ENCODE results near the gene COX7A2L.
"Not testable (repeated sequence)": the region's sequence is repeated elsewhere in the genome, so short reads cannot be mapped to it uniquely, and the experiment has no call there.

The COX7A2L gene

DNA sequence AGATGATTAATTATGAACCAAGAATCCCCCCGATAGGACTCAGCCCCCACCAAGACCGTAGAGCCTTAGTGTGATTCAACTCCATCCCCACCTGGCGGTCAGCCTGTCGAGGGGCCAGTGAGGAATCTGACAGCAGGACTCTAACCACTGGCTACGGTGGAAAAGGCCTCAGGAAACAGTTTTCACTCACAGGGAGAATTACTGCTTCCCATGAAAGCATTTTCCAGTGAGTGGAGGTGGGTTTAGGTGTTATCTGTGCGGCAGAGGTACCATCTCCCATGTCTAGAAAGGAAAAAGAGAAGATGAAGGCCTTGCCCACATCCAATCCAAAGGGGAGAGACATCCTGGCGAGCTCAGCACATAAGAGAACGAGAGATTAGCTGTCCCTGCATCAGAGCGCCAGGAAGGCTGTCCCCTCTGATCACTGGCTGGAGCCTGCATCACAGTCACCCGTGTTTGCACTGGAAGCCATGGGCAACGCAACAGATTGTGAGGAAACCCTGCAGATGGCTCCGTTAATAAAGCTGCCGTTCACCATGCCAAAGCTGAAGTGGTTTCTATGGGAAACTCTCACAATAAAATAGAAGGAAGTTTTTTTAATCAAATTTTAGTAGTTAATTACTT lies 22.3 kb downstream of the COX7A2L start:
- DNase-seq, result no peak

DNA sequence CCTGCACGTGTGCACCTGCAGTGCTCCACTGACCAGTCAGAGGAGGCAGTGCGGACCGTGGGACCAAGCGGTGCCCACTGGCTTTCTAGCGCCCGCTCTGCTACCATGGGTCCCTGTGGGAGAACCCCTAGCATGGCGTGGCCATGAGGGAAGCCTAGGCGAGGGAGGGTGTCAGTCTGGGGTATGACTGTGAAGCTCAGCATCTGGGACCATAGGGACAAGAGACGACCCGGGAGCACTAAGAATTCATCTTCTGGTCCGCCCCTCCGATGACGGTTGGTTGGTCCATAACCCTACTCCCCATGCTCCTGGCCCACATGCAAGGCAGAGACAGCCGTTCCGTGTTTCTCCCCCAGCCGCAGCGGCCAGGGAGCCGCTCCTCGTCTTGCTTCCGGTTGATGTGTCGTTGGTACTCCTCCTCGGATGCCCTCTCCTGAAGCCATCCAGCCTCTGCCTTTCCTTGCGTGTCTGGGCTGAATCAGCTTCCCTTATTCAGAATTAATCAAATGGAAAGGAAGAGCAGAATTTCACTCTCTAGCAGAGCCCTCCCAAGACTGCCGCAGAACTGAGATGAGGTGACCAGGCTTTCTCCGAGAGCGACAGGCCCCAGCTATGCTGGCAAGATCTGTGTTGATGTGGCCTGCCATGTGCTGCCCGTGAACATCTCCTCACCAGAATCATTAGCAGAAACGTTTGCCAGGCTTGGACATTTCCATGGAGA lies 23.0 kb downstream of the COX7A2L start:
- DNase-seq, result no peak

DNA sequence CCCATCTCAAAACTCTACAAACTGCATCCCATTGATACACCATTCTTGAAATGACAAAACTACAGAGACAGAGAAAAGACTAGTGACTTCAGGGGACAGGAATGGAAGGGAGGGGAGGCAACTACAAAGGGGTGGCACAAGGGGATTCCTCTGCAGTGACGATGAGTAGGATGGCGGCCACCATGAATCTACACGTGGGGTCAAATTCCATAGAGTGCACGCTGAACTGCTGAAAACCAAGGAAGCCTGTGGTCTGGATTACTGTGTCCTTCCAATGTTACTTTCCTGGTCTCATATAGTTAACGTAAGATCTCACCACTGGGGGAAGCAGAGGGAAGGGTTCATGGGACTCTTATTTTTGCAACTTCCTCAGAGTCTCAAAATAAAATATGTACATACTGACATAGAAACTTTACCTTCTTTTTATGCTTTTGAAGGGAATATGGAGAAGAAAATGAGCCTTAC lies 23.6 kb downstream of the COX7A2L start:
- DNase-seq, result no peak

DNA sequence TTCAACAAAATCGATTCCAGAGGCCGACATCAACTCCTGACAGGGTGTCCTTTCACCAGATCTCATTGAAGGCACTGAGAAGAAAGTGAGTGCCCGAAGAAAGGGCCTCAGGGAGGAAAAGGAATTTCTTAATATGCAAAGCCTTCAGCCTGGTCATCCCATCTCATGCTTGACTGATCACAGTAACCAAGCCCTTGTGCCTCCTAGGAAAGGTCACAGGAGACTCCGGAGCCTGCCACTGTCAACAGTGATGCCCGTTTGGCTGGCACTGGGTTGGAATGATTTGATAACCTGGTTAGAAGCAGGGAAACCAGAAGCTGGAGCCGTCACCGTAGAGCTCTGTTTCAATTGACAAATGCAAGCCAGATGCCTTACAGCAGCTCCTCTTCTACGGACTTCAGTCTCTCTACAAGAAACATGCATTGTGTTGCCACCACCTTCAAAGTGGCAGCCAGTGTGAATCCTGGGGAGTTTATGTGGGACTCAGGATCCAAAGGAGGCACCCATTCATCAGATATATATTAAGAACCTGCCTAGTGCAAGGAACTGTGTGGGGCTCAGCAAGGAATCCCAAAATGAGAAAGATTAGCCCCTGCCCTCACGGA lies 24.6 kb downstream of the COX7A2L start:
- no peak for DNase-seq

DNA sequence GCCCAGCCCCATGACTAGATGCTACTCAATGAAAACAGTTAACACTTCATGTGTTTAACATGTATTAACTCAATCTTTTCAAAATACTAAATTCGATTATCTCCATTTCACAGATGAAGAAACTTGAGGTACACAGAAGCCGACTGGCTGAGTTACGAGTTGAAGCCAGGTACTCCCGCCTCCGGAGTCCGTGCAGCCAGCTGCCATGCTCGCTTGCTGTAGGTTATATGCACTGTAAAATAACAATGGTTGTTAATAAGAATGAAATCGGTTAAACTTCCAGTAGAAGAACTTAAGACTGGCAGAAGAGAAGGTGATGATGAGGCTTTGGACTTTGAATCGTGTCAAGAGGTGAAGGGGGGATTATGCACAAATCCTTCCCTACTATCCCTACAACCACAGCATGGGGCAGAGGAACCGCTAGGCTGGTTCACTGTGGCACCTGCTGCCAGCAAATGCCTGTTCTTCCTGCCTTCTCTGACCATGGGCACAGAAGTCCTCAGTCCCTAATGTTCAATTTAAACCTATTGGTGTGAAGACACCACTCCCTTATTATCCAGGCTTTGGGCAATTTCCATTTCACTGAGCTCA lies 25.4 kb downstream of the COX7A2L start:
- no peak for DNase-seq

DNA sequence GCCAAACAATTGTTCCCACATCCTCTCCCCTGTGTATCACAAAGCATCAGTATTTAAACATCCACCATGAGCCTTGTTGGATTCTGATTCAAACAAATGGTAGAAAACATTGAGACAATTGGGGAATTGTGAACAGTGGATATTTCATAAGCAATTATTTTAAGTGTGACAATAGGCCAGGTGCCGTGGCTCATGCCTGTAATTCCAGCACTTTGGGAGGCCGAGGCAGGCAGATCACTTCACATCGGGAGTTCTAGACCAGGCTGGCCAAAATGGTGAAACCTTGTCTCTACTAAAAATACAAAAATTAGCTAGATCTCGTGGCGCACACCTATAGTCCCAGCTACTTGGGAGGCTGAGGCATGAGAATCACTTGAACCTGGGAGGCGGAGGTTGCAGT lies 26.2 kb downstream of the COX7A2L start:
- DNase-seq, result not testable (repeated sequence)

DNA sequence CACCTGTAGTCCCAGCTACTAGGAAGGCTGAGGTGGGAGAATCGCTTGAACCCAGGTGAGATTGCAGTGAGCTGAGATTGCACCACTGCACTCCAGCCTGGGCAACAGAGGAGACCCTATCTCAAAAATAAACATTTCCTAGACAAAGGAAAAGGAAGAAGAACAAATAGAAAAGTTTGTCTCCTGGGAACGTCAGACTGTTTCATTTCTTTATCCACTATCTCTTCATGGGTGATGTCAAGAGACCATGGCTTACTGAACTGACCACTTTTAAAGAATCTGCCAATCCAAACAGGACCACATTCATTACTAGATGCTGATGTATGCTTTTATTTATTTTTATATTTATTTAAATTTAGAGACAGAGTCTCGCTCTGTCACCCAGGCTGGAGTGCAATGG lies 26.8 kb downstream of the COX7A2L start:
- no peak for DNase-seq

DNA sequence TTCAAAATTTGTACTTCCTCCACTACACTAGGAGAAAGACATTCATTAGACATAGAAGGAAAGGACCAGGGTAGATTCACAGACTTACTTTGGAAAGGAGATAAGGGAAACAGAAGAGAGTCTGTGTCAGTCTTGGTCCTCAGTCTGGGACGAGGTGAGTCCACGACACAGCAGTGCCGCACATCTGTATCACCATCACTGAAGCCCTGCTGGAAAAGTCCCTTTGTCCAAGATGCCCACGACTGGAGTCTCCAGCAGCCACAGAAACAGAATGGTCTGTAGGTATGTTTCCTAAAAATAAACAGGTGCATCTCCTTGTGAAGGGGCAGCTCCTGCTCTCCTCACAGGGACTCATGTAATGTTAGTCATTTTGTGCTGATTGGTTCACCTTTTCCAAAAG lies 27.4 kb downstream of the COX7A2L start:
- no peak for DNase-seq

DNA sequence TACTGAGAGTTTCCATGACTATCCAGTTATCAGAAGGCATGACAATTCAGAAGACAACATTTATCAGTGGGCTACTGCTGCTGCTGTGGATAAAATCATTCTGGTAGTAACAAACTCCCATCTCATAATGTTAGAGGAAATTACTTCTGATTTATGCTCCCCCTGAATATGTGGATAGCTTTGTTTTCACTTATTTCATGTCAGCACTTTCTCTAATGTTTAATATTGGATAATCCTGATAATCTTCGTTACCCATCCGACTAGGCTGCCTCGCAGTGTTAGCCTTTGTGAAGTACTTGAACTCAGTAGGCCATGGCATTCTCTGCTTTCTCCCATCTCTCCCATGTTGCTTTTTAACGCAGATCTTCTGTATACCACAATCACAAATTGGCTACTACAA lies 28.4 kb downstream of the COX7A2L start:
- no peak for DNase-seq

DNA sequence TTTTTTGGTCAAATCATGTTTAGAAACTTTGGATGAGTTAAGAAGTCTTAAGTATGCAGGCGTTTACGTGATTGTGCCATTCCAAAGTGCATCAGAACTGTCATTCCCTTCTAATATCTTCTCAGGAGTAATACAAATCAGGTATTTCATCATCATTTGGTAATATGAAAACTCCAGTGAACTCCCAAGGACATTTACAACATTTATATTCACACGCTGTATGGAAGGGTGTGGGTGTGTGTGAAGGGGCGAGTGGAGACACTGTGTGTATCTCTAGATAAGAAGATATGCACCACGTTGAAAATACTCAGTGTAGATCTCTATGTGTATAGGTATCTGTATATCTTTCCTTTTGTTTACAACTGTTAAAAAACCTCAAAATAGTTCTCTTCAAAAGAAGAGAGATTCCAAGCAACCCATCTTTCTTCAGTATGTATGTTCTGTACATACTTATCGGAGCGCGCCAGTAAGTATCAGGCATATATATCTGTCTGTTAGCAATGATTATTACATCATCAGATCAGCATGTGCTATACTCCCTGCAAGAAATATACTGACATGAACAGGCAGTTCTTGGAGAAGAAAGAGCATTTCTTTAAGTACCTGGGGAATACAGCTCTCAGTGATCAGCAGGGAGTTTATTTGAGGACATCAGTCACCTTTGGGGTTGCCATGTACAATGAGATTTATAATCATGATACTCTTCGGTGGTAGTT lies 29.3 kb downstream of the COX7A2L start:
- no peak for DNase-seq

DNA sequence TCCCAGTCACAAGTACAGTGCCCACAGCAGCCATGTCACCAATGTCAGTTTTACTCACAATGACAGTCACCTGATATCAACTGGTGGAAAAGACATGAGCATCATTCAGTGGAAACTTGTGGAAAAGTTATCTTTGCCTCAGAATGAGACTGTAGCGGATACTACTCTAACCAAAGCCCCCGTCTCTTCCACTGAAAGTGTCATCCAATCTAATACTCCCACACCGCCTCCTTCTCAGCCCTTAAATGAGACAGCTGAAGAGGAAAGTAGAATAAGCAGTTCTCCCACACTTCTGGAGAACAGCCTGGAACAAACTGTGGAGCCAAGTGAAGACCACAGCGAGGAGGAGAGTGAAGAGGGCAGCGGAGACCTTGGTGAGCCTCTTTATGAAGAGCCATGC lies 31.3 kb downstream of the COX7A2L start:
- no peak for DNase-seq

DNA sequence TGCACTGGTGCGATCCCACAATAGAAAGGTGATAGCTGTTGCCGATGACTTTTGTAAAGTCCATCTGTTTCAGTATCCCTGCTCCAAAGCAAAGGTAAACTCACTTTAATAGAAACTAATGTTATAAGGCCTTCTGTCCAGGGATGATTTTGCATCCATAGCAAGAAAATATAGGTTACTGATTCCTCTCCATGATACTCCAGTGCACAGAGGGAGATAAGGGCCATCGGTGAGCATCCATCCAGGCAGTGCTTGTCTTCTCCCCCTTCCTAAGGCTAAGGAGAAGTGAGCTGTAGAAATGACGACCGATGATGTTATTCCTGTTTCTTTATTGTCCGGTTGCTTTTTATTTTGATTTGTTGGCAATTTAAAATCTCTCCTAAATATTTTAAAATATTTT lies 32.1 kb downstream of the COX7A2L start:
- DNase-seq, result no peak

DNA sequence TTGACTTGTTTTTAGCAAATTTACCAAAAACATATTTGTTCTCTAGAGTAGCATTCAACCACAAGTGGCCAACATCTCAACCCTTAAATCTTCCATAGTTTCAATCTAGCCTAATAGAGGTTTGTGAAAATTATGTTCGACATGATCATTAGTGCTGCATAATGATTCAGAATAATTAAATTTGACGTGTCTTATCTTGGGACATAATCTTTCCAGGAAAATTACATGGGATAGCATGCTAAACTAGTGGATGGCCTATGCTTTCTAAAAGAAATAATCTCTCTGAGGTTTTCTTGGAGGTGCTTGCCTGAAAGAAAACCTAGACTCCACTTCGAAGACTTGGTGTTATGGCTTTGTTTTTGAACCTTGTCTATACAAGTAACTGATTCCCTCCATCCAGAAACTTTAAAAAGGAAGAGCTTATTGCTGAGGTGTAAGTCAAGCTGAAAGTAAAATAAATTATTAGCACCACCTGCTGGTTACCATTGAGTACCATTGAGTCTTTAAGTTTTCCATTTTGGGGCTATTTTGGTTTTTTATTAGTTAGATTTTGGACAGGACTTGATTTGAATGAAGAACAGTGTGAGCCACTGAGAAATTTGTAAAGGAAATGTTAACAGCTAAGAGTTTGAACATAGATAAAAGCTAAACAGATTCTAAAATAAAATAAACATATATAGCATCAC lies 32.7 kb downstream of the COX7A2L start:
- peak; percentile 0 for DNase-seq

DNA sequence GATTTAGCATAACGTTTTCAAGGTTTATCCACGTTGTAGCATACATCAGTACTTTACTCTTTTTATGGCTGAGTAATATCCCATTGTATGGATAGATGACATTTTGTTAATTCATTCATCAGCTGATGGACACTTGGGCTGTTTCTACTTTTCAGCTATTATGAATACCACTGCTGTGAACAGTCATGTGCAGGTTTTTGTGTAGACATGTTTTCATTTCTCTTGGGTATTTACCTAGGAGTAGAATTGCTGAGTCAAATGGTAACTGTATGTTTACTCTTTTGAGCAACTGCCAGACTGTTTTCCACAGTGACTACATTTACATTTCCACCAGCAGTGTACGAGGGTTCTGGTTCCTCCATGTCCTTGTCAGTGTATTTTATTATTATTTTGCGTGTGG lies 33.9 kb downstream of the COX7A2L start:
- DNase-seq, result peak; percentile 7

DNA sequence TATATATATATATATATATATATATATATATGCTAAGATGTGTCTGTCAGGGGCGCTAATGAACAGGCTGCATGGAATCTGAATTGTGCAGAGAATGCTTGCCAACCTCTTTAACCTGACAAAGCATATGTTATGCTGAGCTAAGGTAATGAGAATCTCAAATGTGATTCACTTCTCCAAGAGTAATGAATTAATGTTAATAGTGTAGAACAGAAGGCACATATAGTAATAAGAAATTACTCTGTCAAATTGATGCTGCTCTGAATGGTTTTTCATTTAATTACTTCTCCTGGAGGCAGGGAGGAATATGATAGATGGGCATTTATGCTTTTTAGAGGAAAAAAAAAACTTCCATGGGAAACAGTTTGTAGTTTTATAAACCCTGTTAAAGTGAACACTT lies 35.4 kb downstream of the COX7A2L start:
- DNase-seq, result no peak

DNA sequence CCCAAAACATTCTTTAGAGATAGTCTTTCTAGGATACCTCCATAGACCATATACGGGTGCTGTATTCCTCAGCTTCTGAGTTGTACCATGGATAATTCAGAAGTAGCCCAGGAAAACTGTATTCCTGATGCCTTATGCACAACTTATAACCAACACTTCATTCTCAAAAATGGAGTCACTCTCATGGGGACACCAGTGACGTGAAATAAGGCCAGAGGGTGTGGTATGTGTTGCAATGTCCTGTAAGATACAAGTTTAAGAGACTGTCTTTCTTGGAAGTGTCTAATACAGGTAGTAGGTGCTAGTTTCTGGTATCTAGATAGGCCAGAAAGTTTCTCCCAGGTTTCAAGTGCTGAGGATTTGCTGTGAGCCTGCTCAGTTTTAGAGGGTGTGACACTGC lies 36.1 kb downstream of the COX7A2L start:
- DNase-seq, result no peak

DNA sequence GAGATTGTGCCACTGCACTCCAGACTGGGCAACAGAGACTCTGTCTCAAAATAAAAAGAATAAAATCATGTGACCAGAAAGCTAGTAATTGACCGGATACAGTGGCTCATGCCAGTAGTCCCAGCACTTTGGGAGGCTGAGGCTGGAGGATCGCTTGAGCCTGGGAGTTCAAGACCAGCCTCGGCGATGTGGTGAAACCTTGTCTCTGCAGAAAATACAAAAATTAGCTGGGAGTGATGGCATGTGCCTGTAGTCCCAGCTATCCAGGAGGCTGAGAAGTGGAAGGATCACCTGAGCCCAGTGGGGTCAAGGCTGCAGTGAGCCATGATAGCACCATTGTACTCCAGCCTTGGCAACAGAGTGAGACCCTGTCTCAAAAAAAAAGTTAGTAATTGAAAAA lies 36.8 kb downstream of the COX7A2L start:
- no peak for DNase-seq

DNA sequence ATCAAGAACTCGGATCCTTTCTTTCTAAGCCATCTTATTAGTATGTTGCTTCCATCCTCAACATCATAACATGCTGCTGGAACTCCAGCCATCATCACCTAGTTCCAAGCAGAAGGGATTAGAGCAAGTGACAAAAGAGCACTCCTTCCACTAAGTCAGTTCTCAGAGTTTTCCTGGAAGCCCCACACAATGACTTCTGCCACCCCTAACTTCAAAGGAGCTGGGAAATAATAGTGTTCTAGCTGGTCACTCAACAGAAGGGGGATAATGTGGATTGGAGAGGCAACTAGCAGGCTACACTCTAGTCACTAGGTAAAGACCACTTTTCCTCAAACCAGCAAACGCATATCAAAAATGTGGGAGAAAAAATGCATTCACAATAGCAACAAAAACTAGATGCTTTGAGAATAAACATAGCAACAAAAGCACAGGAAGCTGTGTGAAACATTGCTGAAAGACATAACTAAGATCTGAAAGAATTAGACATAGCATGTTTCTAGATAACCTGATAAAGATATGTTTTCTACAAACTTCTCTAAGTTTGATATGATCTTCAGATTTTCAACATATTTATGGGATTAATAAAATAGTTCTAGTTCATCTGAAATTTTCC lies 39.5 kb downstream of the COX7A2L start:
- DNase-seq, result no peak

DNA sequence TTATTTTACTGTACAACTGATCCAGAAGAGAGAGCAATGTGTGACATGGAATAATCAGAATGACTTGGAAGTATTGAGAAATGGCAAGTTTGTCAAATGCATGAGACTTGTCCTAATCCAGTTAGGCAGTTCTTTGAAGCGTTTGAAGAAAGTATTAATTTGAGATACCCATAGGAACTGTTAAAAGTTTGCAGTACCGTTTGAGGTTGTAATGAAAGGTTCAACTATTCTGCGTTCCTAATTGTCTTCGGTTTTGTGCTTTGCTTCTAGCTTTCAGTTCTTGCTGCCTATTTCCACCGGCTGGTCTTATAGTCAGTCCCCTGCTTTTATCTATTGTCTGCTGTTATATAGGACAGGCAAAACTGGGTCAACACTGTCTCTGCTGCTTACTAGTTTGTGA lies 41.8 kb downstream of the COX7A2L start:
- DNase-seq, result no peak

DNA sequence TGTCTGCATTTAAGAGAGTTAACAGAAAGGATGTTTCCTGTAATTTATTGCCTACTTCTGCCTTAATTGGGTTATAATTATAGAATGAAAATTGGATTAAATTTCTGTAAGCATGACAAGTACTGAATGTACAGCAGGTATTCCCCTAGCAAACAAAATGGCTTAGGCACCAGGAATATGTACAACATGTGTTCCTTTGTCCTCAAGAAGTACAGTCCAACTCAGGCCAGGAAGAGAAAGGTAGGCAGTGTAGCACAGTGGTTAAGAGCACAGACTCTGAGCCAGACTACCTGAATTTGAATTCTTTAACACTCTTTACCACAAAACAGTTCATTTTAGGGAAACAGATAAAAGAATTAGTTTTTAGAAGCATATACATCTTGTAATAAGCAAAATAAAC lies 43.1 kb downstream of the COX7A2L start:
- DNase-seq, result no peak

DNA sequence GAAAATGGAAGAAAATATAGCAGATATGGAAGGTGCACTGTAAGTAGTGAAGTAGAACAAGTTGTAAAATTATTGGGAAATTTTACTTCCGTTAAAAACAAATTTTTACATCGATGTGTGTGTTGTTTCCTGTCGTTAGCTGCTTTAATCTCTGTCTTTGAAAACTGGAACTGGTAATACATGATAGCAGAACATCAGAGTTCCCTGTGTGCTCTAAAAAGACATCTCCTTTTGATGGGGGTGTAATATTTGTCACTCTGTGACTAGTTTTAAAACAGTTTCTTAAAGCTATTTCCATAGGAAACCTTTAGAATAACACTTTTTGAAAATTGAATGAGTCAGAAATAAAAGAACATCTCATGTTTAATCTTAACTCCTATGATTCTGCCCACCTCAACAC lies 43.5 kb downstream of the COX7A2L start:
- DNase-seq, result no peak

DNA sequence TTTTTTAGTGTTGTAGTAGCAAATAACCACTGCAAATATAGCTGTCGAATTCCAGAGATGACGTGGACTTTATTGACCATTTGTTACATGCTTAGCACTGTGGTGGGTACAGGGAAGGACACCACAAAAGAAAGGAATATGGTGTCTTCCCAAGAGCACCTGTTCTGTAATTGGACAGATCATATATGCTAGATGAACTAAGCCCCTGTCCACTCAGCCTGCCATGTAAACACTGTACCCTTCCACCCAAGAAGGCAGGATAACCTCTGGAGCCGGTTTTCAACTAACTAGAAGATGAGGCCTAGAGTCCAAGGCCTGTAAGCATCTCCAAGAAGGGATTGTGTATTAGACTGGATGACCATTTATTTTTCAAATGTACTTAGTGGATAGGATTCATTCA lies 44.1 kb downstream of the COX7A2L start:
- no peak for DNase-seq
